GM18502 (cell line): ENCODE measurements around the gene POC1B.

Experiments used
- ATAC-seq: cut with Tn5 transposase; IDR thresholded peaks from one replicate; pipeline ENCODE4 v1.9.1; 2021; ENCODE audit warnings: mild to moderate bottlenecking; ENCODE audit not compliant: unreplicated experiment, poor library complexity

POC1B gene

GRCh38 chr12:89499857-89500256, 26.0 kb downstream of the POC1B start:
- ATAC-seq, result no peak

GRCh38 chr12:89497467-89497866, 28.4 kb downstream of the POC1B start:
- ATAC-seq, result no peak

GRCh38 chr12:89497005-89497404, 28.8 kb downstream of the POC1B start:
- no peak for ATAC-seq

GRCh38 chr12:89494411-89495231, 31.2 kb downstream of the POC1B start:
- ATAC-seq, result peak; percentile 56

- ATAC-seq, result no peak
These were observed 32.1 kb downstream of the POC1B start for GRCh38 chr12:89493670-89494302.

GRCh38 chr12:89492883-89493282, 33.0 kb downstream of the POC1B start:
- no peak for ATAC-seq

- ATAC-seq, result no peak
These were observed 34.9 kb downstream of the POC1B start for GRCh38 chr12:89490922-89491321.

- ATAC-seq, result no peak
These were observed 39.6 kb downstream of the POC1B start for GRCh38 chr12:89486264-89486663.

- no peak for ATAC-seq
These were observed 41.4 kb downstream of the POC1B start for GRCh38 chr12:89484470-89484869.

GRCh38 chr12:89481213-89481914, 44.5 kb downstream of the POC1B start:
- no peak for ATAC-seq

- ATAC-seq, result no peak
These were observed 45.9 kb downstream of the POC1B start for GRCh38 chr12:89479982-89480381.

GRCh38 chr12:89477633-89478279, 48.1 kb downstream of the POC1B start:
- ATAC-seq, result no peak

GRCh38 chr12:89476904-89477595, 48.8 kb downstream of the POC1B start:
- ATAC-seq, result no peak

GRCh38 chr12:89476232-89476631, 49.6 kb downstream of the POC1B start:
- ATAC-seq, result peak; percentile 33

- ATAC-seq, result peak; percentile 47
These were observed 50.5 kb downstream of the POC1B start for GRCh38 chr12:89475203-89475990.

- ATAC-seq, result no peak
These were observed 51.2 kb downstream of the POC1B start for GRCh38 chr12:89474615-89475014.

GRCh38 chr12:89472508-89472907, 53.3 kb downstream of the POC1B start:
- no peak for ATAC-seq

GRCh38 chr12:89470741-89471509, 54.9 kb downstream of the POC1B start:
- peak; percentile 41 for ATAC-seq

- ATAC-seq, result peak; percentile 73
These were observed 56.5 kb downstream of the POC1B start for GRCh38 chr12:89469361-89469760.
